BLaER1 treated with 17β-estradiol and CSF1 and Interleukin-3, amounts not matched to agents 10 nM and 100 nM (cell line): ENCODE data around the gene LRRIQ4.

Source experiments
- H3K27ac ChIP-seq, 11 experiments: shearing (Covaris generic); formaldehyde crosslinking; 2 replicates each; pipeline ENCODE4 v1.8.1; 2022
- H3K27me3 ChIP-seq, 11 experiments: shearing (Covaris generic); formaldehyde crosslinking; 2 replicates each; pipeline ENCODE4 v1.8.1; 2022
- H3K36me3 ChIP-seq, 11 experiments: shearing (Covaris generic); formaldehyde crosslinking; 2 replicates each; pipeline ENCODE4 v1.8.1; 2022
- H3K4me1 ChIP-seq, 10 experiments: shearing (Covaris generic); formaldehyde crosslinking; 2 replicates each; pipeline ENCODE4 v1.8.1; 2022
- H3K4me2 ChIP-seq, 11 experiments: shearing (Covaris generic); formaldehyde crosslinking; 2 replicates each; pipeline ENCODE4 v1.8.1; 2022
- H3K4me3 ChIP-seq, 10 experiments: shearing (Covaris generic); formaldehyde crosslinking; 2 replicates each; pipeline ENCODE4 v1.8.1; 2022
- H3K9ac ChIP-seq, 11 experiments: shearing (Covaris generic); formaldehyde crosslinking; 2 replicates each; pipeline ENCODE4 v1.8.1; 2022
- H3K9me3 ChIP-seq, 11 experiments: shearing (Covaris generic); formaldehyde crosslinking; replicated peaks in 1 of 11; 2 replicates each; pipeline ENCODE4 v1.8.1; 2022
- H4K20me1 ChIP-seq, 11 experiments: shearing (Covaris generic); formaldehyde crosslinking; 2 replicates each; pipeline ENCODE4 v1.8.1; 2022
- Cebpa-rat ChIP-seq, 11 experiments: shearing (Covaris generic); IDR thresholded peaks; 2 replicates each; pipeline ENCODE4 v1.8.1; 2022

LRRIQ4 gene

GRCh38 chr3:169838511-169839030 is 25.9 kb downstream of the LRRIQ4 start:
- Histone ChIP-seq H3K4me2 (no peak overlapping the region), H3K27ac (no peak overlapping the region), H3K9me3 (no peaks in the 10 kb centered on the region), H3K9ac (no peak overlapping the region), H3K36me3 (no peaks in the 10 kb centered on the region), H3K4me3 (no peak overlapping the region), H3K27me3 (no peaks in the 10 kb centered on the region), H3K4me1 (peaks cover 8 to 27% (median 13%) of the 10 kb centered on the region in 10 experiments), H4K20me1 (no peaks in the 10 kb centered on the region)
- TF ChIP-seq Cebpa-rat (IDR thresholded peaks at IDR 0.05): no peak

- H3K27ac ChIP-seq: no peak overlapping the region
Measured at GRCh38 chr3:169841171-169841570, 28.5 kb downstream of the LRRIQ4 start.

GRCh38 chr3:169842960-169843359 is 30.3 kb downstream of the LRRIQ4 start:
- H4K20me1 ChIP-seq: no peaks in the 10 kb centered on the region
- H3K27ac ChIP-seq: no peak overlapping the region
- no peak overlapping the region for H3K4me3 ChIP-seq
- no peaks in the 10 kb centered on the region for H3K9me3 ChIP-seq
- no peak for TF ChIP-seq Cebpa-rat (IDR thresholded peaks at IDR 0.05)
- peaks cover 25 to 38% (median 30%) of the 10 kb centered on the region in 10 experiments for H3K4me1 ChIP-seq
- H3K9ac ChIP-seq: no peak overlapping the region
- no peaks in the 10 kb centered on the region for H3K27me3 ChIP-seq
- H3K4me2 ChIP-seq: peak overlapping the region in 6 of 11 experiments; percentile 17 to 54 (median 42); a peak in 10 of 22 replicates
- H3K36me3 ChIP-seq: no peaks in the 10 kb centered on the region

More at GRCh38 chr3:169841171-169841570, 28.5 kb downstream of the LRRIQ4 start:
- Histone ChIP-seq H3K4me2 (peak overlapping the region in 10 of 11 experiments; percentile 11 to 56 (median 37); a peak in 16 of 22 replicates), H4K20me1 (no peaks in the 10 kb centered on the region), H3K9ac (no peak overlapping the region), H3K4me1 (peaks cover 10 to 25% (median 16%) of the 10 kb centered on the region in 10 experiments), H3K4me3 (no peak overlapping the region), H3K9me3 (no peaks in the 10 kb centered on the region), H3K36me3 (no peaks in the 10 kb centered on the region), H3K27me3 (no peaks in the 10 kb centered on the region)
- no peak for TF ChIP-seq Cebpa-rat (IDR thresholded peaks at IDR 0.05)

- TF ChIP-seq Cebpa-rat (IDR thresholded peaks at IDR 0.05): no peak
- Histone ChIP-seq H4K20me1 (no peaks in the 10 kb centered on the region), H3K27ac (peak overlapping the region in 8 of 11 experiments; percentile 12 to 63 (median 49); a peak in 15 of 22 replicates), H3K4me2 (peak overlapping the region; percentile 26 to 83 (median 65); a peak in 21 of 22 replicates), H3K9me3 (no peaks in the 10 kb centered on the region), H3K4me1 (peaks cover 16 to 37% (median 27%) of the 10 kb centered on the region in 10 experiments), H3K4me3 (0 out of 20 replicates have a peak overlapping the region, but pooled peaks of 2 of the 10 experiments have one; percentile 10 to 20), H3K27me3 (no peaks in the 10 kb centered on the region), H3K36me3 (no peaks in the 10 kb centered on the region), H3K9ac (peak overlapping the region in 1 of 11 experiments; percentile 11; a peak in 1 of 22 replicates)
Measured at GRCh38 chr3:169846458-169847193, 34.0 kb downstream of the LRRIQ4 start.

GRCh38 chr3:169847896-169848295 is 35.2 kb downstream of the LRRIQ4 start:
- no peak overlapping the region for H3K27ac ChIP-seq
- no peaks in the 10 kb centered on the region for H4K20me1 ChIP-seq
- no peaks in the 10 kb centered on the region for H3K36me3 ChIP-seq
- no peaks in the 10 kb centered on the region for H3K27me3 ChIP-seq
- no peak for TF ChIP-seq Cebpa-rat (IDR thresholded peaks at IDR 0.05)
- no peaks in the 10 kb centered on the region for H3K9me3 ChIP-seq
- H3K4me1 ChIP-seq: peaks cover 15 to 32% (median 26%) of the 10 kb centered on the region in 10 experiments
- H3K9ac ChIP-seq: no peak overlapping the region
- H3K4me2 ChIP-seq: peak overlapping the region in 7 of 11 experiments; percentile 7 to 83 (median 70); a peak in 6 of 22 replicates
- no peak overlapping the region for H3K4me3 ChIP-seq

- TF ChIP-seq Cebpa-rat (IDR thresholded peaks at IDR 0.05): no peak
- H3K27me3 ChIP-seq: no peaks in the 10 kb centered on the region
Measured at GRCh38 chr3:169848741-169849140, 36.1 kb downstream of the LRRIQ4 start.

GRCh38 chr3:169850618-169851017 is 37.9 kb downstream of the LRRIQ4 start:
- no peaks in the 10 kb centered on the region for H3K9me3 ChIP-seq
- no peak overlapping the region for H3K4me3 ChIP-seq
- no peaks in the 10 kb centered on the region for H3K27me3 ChIP-seq
- no peak overlapping the region for H3K27ac ChIP-seq
- H3K36me3 ChIP-seq: no peaks in the 10 kb centered on the region
- no peak overlapping the region for H3K9ac ChIP-seq
- H3K4me2 ChIP-seq: peak overlapping the region in 1 of 11 experiments; percentile 38; a peak in 2 of 22 replicates
- H3K4me1 ChIP-seq: peaks cover 13 to 24% (median 21%) of the 10 kb centered on the region in 10 experiments
- H4K20me1 ChIP-seq: no peaks in the 10 kb centered on the region
- TF ChIP-seq Cebpa-rat (IDR thresholded peaks at IDR 0.05): no peak

More at GRCh38 chr3:169848741-169849140, 36.1 kb downstream of the LRRIQ4 start:
- Histone ChIP-seq H3K4me3 (no peak overlapping the region), H3K4me2 (no peak overlapping the region), H3K4me1 (peaks cover 13 to 24% (median 21%) of the 10 kb centered on the region in 10 experiments), H3K9me3 (no peaks in the 10 kb centered on the region), H3K36me3 (no peaks in the 10 kb centered on the region), H4K20me1 (no peaks in the 10 kb centered on the region), H3K9ac (no peak overlapping the region), H3K27ac (no peak overlapping the region)

GRCh38 chr3:169855514-169855913 is 42.8 kb downstream of the LRRIQ4 start:
- Histone ChIP-seq H3K4me1 (peaks cover 0 to 3% (median 0%) of the 10 kb centered on the region in 10 experiments; a peak in 2 of 20 replicates), H3K9ac (no peak overlapping the region), H3K4me2 (no peak overlapping the region), H3K4me3 (no peak overlapping the region), H3K27me3 (no peaks in the 10 kb centered on the region), H3K27ac (no peak overlapping the region), H3K36me3 (no peaks in the 10 kb centered on the region), H3K9me3 (no peaks in the 10 kb centered on the region), H4K20me1 (no peaks in the 10 kb centered on the region)
- TF ChIP-seq Cebpa-rat (IDR thresholded peaks at IDR 0.05): no peak

GRCh38 chr3:169857811-169858210 is 45.1 kb downstream of the LRRIQ4 start:
- Histone ChIP-seq H3K4me3 (no peak overlapping the region), H3K36me3 (no peaks in the 10 kb centered on the region), H3K9ac (no peak overlapping the region), H3K4me1 (no peaks in the 10 kb centered on the region), H3K4me2 (no peak overlapping the region), H3K27me3 (no peaks in the 10 kb centered on the region), H3K9me3 (no peaks in the 10 kb centered on the region), H3K27ac (no peak overlapping the region), H4K20me1 (no peaks in the 10 kb centered on the region)
- no peak for TF ChIP-seq Cebpa-rat (IDR thresholded peaks at IDR 0.05)
